HT1080 (cell line): ENCODE results near the gene ZBTB43. TPM values are rescaled to one million over a fixed set of nuclear protein-coding genes. Genes with fewer than 3 reads are reported as not detected.

ENCODE experiments used
- DNase-seq: peaks from one replicate; pipeline ENCODE4 v3.0.0-alpha.2; 2015; ENCODE audit warnings: low read depth
- total RNA-seq: library from RNA; depleted of rRNA; stranded (reverse); fragments of >200 nt; shearing (Covaris generic); gene quantifications from 2 replicates; pipeline ENCODE4 v1.2.3, GENCODE V29; 2014

Gene ZBTB43
- total RNA-seq, 1 experiment from 2014 or later: 11.1 TPM

DNA sequence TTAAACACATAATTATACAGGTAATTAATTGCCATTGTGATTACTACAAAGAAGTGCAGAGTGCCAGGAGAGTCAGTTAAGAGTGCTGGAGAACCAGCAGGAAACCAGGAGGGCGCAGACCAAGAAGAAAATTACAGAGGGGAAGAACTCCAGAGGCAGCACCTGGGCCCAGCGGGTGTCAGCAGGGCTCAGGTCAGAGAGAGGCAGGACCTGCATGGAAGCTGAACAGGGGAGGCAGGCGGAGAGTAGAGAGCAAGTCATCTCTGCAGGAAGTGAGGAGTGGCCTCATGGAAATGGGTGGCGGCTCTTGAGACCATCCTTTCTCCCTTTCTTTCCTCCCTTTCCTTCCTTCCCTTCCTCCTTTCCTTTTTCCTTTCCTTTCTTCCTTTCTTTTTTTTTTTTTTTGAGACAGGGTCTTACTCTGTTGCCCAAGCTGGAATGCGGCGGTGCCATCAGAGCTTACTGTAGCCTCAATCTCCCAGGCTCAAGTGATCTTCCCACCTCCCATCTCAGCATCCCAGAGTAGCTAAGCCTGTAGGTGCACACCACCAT, 51.6 kb downstream of the ZBTB43 start:
- no peak for DNase-seq

DNA sequence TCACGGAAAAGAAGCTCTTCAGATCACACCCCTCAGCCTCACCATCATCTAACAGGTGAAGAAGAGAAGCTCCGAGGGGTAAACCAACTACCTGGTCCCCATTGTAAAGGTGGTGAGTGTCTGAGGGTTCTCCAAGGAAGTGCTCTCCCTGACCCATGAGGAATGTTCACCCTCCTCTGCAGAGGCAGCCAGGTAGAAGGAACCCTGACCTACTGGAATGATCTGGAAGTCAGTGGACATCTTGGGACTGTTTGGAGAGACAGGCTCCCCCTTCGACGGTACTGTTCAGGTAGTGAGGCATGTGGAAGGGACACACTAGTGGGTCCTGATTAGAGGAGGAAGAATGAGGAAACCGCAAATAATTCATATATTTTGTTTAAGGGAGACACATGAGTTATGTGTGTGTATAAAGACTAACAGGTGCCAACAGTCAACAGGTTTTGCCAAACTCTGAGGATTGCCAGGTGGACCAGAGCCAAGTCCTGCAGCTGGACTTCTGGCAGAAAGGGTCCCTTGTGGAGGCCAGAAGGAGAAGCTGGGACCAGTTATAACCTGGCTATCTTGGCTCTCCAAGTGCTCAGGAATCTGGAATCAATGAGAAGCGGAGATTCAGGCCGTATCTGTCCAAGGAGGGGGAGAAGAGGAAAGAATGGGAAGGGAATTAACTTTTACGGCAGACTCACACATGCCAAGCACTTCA, 52.6 kb downstream of the ZBTB43 start:
- no peak for DNase-seq

DNA sequence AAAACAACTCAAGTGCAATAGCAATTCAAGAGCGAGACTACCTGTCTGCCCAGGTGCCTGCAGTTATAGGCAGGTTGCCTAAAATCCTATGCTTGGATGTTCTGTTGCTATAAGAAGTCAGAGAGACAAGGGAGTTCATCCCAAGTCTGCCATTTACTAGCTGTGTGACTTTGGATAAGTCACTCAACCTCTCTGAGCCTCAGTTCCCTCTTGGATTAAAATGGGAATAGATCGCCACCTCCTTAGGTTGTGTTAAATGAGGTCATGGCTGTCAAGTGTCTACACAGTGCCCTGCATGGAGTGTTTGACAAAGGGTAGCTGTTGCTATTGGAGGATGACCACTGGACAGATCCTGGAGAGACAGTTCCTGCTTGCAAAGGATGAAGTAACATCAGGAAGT, 54.3 kb downstream of the ZBTB43 start:
- DNase-seq: no peak

DNA sequence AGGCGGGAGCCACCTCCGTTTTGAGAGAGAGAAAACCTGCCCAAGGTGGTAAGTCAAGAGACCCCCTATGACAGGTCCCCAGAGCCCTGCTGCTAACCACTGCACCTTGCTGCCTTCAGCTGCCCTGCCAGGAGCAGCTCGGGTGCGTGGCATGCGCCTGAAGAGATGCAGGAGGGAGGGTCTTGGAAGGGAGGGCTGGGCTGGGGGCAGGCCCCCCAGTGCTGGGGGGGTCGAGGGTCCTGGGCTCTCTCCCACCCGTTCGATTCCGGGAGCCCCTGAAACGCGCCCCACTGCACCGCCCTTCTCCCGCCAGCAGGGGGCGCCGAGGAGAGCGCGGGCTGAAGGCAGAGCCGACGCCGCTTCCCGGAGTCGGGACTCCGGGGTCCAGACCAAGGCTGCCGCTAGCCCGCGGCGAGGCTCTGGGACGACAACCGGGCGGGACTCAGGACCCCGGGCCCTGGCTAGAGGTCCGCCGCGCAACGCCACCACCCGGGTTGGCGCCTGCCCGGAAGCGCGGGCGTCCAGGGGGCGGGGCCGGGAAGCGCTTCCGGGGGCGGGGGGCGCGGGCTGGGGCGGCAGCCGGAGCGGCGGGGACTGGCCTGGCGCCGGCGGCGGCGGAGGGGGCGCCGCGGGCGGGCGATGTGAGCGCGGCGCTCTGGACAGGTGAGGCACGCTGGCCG, 55.4 kb downstream of the ZBTB43 start, which contains the start of gene ZBTB34:
TSS of gene ZBTB34 (plus strand) at position 563 of the 680 bp plus-strand sequence. CDS start 18,761 bp downstream, outside the sequence.
- DNase-seq: peak; percentile 44

DNA sequence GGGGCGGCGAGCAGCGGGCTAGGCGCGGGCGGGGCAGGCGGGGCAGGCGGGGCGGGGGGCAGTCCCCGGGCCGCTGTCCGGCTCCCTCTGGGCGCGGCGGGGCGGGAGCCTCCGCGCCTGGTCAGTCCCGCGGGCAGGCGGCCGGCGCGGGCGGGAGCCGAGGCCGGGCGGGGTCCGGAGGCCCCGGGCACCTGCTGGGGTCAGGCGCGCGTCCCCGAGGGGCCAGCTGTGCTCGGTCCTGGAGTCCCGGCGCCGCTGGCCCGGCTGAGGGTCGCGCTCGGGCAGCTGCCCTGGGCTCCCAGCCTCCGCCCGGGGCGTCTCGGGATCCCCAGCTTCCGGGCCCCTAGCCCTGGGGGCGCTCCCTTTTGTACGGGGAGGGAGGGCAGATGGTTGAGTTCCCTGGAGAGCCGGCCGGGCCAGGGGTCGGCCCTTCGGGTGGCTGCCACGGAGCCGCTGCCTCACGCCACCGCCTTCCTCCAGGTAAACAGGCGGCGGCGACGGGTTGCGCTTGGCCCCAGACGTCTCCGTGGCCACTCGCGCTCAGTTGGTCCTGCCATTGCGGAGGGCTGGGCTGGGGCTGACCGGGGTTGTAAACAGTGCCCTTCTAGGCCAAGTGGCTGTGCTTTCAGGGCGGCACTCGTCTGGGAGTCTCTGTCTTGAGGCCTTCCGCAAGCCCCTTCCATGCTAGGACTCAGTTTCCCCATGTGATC, 56.1 kb downstream of the ZBTB43 start:
- peak; percentile 10 for DNase-seq

DNA sequence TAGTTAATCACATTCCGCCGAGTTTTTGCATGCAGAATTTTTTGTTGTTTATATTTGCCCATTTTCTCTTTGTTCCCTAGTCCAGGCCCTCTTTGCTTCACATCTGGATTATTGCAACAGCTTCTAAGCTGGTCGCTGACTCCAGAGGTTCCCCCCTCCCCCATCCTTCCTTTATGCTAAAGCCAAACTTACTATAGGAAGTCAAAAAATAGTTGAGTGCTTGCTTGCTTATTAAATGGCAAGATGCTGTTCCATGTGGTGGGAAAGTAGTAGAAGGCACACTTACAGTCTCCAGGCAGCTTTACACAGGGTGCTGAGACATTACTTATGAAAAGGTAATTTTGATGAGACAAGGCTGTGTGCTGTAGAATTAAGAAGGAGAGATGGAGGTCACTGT, 56.9 kb downstream of the ZBTB43 start:
- no peak for DNase-seq

DNA sequence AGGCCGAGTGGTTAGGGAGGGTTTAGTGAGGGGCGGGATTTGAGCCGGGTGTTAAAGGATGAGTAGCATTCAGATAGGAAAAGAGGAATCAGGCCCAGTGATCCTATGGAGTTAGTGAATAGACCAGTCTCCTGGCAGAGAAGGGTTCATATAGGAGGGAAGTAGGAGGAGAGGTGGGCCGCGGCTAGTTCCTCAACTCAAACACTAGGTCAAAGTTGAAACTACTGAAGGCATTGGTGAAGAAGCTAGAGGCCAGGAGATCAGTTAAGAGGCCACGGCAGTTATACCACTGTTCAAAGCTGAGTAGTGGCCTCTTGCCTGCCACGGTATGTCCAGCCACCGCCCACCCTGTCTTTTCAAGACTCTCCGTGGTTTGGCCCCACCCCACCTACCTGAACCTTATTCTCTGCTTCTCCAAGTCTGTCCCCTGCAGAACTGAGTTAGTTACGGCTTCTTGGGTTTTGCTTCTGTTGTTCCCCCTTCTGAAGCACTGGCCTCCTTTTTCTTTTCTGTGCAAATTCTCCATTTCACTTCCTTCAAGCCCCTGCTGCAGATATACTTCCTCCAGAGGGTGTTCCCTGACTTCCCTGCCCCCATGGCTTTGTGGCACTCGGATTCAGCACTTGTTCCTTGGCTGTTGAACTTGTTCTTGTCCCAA, 57.4 kb downstream of the ZBTB43 start:
- no peak for DNase-seq

DNA sequence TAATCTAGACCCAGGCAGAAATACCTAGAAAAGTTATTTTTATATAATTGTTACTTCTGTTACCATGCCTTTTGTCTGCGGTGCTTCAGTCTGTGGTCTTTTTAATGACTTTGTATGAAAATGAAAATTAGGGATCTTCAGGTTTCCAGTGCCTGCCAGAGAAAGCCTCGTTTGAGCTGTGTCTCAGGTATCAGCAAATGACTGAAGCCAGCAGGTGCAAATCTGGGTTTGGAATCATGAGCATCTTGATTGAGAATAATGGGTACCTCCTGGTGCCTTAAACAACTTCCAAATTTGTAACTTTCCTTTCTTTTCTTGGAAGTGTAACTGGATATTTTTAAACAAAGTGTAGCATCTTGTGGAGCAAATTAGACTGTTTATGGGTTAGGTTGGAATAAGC, 59.9 kb downstream of the ZBTB43 start:
- no peak for DNase-seq

DNA sequence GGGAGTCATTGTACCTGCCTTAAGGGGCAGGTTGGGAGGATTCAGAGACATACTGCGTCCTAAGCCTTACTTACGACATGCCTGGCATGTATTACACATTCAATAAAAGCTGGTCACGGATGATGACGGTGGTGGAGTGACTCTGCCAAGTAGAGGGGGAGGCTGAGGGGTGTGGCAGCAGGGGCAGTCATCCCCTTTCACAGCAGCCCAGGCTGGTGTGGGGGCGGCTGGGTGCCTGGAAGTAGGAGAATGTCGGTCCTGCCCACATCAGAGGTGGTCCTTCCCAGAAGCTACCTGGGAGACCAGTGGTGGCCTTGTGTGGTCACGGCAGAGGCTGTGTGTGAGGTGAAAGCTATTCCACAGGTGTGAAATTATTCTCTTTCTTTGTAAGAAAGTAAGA, 64.5 kb downstream of the ZBTB43 start:
- no peak for DNase-seq

DNA sequence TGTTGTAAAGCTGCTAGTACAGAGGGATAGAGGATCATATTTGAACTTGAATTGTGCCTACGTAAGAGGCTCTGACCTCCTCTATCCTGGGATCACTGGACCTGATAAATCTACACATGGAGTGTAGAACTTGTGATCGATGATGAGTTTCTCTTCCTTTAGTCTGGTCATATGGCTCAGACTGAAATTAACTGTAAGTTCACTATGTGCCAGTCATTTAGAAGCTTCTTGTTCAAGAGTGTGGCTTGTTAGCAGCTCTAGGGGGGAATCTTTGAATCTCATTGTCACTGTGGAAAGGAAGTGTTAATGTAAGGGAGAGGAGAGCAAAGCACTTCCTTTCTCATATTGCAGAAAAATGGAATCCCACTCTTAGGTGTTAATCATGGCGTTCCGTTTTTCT, 67.7 kb downstream of the ZBTB43 start:
- DNase-seq: no peak

DNA sequence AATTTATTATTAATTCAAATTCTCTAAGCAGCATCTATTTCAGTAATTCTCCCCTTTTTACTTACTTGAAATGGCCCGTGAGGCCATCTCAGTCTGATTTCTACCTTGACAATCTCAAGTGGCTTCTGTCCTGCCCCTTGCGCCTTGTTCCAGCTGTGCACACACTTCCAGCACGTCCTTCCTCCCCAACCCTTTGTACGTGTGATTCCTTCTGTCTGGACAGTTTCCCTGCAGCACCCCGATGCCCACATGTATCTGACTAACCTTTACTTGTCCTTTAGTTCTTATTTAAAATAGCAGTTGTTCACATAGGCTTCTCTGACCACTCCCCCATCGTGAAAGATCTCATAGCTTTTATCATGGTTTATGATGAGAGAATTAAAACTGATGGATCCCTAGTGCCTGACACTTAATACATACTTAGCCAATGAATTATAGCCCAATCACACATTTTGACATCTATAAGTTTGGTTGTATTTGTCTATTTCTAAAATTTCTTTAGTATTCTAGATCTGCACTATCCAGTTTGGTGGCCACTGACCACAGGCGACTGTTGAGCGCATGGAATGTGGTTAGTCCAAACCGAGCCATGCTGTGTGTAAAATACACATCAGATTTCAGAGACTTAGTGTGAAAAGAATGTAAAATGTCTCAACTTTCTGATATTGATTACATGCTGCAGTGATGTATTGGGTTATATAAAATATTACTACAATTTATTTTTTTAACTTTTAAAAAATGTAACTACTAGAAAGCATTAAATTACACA, 69.9 kb downstream of the ZBTB43 start:
- DNase-seq: no peak

DNA sequence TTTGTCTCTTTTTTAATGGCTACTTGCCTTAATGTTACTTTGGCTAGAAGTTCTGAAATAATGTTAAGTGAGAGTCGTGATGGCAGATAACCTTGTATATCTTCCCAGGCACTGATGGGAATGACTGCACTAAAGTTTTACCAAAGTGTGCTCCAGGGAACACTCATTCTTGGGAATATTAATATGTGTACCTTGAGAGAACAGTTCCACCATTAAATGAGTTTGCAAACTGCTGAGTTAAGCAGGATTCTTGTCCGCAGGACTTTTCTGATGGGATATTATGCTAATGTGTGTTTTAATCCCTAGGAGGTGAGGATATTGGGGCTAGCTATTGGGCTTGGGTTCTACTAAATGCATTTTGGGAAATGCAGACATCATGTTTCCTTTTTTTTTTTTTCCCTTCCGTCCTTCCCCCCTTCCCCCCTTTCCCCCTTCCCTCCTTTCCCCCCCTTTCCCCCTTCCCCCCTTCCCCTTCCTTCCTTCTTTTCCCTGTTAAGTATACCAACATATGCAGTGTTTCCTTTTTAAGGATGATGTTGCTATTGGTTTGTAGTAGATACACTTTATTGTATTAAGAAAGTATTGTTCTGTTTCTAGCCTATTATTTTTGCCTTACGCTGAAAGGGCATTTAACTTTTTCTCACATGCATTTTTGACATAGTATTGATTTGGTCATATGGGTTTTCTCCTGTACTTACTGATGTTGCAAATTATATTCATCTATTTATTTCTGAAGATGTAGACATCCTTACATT, 71.1 kb downstream of the ZBTB43 start:
- DNase-seq: no peak

DNA sequence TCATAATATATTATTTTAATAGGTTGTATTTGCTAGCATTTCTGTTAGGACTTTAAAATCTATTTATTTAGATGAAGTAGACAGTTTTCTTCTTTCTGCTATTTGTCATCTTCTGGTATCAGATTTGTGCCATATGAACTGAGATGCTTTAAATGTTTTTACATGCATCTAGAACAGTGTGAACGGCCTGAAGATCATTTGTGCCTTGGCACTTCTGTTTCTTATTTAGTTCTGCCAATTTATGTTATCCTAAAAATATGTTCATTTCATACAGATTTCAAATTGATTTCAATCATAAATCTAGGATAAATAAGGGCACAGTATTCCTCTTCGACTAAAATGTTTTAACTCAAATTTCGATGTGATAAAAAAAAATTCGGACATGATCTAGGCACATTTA, 71.7 kb downstream of the ZBTB43 start:
- no peak for DNase-seq

DNA sequence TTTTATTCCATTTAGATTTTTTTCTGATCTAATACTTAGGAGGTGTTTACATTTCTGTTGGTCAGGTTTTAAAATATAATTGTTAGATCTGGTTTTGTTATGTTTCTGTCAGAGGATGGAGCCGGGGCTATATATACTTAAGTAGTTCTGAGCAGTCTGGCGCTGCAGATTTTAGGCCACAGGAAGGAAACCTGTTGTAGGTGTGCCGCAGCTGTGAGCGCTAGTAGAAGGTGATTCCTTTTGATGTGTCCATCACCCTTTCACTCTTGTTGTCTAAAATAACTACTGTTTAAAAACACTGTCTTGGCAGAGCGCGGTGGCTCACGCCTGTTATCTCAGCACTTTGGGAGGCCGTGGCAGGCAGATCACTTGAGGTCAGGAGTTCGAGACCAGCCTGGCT, 72.6 kb downstream of the ZBTB43 start:
- DNase-seq: no peak

DNA sequence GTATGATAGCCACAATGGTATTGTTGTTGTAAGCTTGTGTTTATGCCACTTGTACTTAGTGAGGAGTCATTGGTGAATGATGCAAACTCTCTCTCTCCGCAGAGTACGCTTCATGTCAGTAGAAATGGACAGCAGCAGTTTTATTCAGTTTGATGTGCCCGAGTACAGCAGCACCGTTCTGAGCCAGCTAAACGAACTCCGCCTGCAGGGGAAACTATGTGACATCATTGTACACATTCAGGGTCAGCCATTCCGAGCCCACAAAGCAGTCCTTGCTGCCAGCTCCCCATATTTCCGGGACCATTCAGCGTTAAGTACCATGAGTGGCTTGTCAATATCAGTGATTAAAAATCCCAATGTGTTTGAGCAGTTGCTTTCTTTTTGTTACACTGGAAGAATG, 74.4 kb downstream of the ZBTB43 start:
- no peak for DNase-seq

DNA sequence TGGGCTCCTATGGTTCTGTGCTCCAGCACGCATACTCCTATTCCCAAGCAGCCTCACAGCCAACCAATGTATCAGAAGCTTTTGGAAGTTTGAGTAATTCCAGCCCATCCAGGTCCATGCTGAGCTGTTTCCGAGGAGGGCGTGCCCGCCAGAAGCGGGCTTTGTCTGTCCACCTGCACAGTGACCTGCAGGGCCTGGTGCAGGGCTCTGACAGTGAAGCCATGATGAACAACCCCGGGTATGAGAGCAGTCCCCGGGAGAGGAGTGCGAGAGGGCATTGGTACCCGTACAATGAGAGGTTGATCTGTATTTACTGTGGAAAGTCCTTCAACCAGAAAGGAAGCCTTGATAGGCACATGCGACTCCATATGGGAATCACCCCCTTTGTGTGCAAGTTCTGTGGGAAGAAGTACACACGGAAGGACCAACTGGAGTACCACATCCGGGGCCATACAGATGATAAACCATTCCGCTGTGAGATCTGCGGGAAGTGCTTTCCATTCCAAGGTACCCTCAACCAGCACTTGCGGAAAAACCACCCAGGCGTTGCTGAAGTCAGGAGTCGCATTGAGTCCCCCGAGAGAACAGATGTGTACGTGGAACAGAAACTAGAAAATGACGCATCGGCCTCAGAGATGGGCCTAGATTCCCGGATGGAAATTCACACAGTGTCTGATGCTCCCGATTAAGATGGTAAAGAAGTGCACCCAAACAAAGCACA, 75.5 kb downstream of the ZBTB43 start:
- DNase-seq: no peak

DNA sequence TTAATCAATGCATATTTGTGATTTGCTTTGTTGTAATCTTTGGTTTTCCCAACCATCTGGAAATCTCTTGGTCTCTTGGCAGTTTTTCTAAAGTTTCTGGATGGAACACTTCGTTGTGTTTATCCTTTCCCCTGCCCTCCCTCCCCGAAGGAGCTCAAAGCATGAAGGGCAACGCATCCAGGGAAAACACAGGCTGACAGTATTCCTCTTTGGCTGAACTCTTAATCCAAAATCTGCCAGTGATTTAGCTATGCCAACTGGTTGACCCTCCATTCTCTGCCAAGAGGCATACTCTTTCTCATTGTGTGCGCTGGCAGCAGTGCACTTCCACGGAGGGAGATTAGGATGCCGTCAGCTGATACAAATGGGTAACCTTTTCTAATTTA, 76.1 kb downstream of the ZBTB43 start:
- DNase-seq: no peak

DNA sequence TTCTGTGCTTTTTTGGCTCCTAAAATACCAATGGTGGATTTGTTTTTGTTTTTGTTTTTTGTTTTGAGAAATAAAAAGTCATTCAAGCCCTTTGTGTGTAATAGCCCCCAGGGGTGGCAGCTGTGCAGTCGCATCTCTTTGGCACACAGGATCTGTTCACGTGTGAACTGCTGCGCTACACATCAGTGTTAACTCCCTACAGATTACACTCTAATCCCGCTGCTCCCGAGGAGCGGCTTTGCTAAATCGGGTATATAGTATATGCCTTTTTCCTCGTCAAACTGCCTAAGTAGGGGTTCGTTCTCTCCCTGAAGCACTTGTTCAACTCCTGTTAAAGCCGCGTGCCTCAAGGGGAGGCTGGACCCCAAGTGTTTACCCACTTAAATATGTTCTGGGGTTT, 77.9 kb downstream of the ZBTB43 start:
- no peak for DNase-seq

DNA sequence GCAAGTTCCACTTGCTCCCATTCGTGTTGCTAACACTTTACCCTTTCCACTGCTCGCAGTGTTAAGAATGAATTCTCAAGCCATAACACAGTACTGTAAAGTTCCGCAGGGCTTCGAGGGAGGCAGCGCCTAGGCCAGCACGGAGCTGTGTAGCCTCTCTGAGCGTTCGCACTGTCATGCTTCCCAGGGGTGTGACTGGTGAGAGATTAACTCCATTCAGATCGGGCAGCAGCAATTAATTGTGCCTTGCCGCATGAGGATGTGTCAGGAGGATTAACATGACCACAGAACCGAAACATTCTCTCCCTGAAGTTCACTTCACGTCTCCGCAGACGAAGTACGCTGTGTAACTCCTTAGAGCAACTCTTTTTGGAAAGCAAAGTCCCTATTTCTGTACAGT, 78.8 kb downstream of the ZBTB43 start:
- DNase-seq: no peak
